M059J (cell line): ENCODE measurements around the gene EID1. TPM values are rescaled to one million over a fixed set of nuclear protein-coding genes. Genes with fewer than 3 reads are reported as not detected.

Source experiments
- DNase-seq: peaks from one replicate; pipeline ENCODE4 v3.0.0-alpha.2; 2012; ENCODE audit warnings: low read depth
- total RNA-seq: library from RNA; depleted of rRNA; stranded (reverse); fragments of >200 nt; shearing (Covaris generic); gene quantifications from 2 replicates; pipeline ENCODE4 v1.2.3, GENCODE V29; 2014

The EID1 gene
- total RNA-seq, 1 experiment from 2014 or later: 283 TPM

DNA sequence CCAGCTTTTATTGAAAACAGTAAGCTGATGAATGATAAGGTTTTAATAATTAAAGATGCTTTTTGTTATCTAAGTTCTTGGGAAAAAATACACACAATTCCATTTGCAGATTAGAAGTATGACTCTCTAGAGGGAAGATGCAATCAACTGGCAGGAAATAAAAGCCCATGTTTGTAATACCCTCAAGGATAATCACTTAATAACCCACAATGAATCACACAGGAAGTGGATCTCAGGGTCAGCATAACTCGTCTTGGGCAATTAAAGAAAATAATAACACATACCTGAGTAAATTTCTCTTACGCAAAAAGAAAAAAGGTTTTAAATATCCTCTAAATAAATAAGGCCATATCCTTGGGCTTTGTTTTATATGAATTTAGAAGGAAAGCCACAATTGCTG lies 9.4 kb upstream of the EID1 start:
- peak; percentile 91 for DNase-seq

DNA sequence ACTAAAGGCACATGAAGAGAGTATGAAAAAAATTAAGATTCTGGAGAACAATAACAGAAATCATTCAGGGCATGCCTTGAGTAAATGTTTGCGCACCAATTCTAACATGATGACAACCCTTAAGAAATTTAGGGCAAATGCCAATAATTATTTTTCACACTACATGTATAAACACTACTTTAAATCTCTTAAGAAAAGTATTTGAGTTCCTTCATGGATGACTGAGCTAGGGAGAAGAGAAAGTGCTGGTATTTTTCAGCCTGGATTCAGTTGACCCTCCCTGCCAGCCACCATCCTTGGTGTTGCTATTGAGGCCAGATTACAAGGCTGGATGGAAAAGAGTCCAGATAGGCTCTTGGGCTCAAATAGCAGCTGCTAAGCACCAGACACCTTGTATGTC lies 8.0 kb upstream of the EID1 start:
- no peak for DNase-seq

DNA sequence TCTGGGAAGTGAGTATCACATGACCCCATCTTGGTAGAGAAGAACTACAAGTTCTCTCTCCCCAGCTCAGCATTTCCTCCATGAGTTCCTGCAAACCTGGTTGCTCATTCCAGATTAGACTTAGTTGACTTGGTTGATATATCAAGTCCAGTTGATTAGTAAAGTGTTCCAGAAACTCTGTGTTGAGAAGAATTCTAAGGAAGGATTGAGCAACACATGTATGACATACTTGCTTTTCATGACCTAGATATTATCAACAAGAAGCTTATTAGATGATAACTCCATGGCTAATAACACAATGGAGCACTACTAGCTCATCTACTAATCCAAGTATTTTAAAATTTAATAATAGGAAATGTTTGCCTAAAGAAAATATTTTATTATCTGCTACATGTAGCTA lies 6.4 kb upstream of the EID1 start:
- DNase-seq: no peak

DNA sequence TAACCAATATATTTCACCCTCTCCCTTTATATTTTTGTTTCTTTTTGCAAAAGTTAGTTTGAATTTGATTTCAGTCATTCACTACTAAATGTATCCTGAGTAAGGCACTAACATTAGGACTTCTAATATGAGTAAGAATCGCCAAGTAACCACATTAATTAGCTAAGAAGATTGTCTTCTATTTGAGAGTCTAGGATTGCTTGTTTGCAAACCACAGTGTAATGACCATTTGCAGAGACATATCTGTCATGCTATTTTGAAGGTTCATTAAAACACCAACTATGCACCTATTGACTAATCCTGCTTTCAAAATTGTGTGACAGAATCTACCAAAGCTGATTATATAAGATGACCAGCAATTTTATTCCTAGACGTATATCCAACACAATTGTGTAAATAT lies 5.3 kb upstream of the EID1 start:
- DNase-seq: no peak

DNA sequence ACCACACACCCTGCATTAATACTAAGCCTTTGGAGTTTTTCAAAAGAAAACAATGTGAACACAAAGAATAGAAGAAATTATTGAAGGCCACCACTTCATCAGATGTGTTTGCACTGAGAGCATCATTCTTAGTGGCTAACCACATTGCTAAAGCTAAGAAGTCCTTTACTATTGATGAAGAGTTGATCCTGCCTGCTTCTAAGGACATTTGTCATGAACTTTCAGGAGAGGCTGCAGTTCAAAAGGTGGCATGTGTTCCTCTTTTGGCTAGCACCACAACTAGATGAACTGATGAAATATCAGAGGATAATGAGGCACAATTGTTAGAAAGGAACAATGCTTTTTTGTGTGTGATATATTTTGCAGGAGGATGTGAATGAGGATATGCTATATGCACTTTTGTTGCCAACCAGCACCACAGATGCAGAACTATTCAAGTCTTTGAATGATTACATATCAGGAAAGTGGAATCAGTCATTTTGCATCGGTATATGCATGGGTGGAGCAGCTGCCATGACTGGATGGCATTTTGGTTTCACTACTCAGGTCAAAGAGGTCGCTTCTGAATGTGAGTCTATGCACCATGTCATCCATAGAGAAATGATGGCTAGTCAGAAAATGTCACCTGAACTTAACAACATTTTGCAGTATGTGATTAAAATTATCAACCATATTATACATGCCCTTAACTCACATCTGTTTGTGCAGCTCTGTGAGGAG lies 2.5 kb upstream of the EID1 start:
- DNase-seq: no peak

DNA sequence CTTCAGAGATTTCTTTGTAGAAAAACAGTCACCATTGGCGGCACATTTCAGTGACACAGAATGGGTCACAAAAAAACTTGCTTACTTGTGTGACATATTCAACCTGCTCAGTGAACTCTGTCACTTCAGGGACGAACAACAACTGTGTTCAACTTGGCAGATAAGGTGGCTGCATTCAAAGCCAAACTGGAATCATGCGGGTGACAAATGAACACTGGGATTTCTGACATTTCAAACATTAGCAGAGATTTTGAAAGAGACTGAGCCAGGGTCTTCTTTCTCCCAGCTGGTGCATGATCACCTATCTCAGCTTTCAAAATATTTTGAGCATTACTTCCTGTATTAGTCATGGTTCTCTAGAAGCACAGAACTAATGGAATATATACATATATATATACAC lies 1.9 kb upstream of the EID1 start:
- DNase-seq: no peak

DNA sequence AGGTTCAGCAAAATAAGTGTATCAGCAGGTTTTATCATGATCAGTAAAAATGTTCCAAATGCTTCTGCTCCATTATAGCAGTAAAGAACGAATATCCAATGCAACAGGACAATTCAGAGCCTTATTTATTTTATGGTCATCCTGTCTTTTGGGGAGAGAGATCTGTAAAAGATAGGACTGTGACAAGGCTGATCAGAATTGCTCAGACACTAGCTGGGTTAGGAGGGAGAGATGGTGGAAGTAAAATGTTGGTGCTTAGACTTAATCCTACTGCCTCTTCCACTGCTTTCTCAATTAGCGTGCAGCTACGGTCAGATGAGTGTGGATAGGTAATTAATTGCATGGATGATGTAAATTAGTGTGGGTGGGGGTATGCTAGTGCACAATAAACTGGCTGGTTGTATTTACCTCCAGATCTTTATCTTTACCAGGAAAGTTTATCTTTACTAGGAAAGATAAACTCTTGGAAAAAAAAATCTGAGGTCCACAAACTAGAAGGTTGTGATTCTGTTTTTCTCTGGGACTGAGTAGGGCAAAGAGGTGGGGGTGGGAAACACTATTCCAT lies 2.2 kb downstream of the EID1 start:
- DNase-seq: no peak

DNA sequence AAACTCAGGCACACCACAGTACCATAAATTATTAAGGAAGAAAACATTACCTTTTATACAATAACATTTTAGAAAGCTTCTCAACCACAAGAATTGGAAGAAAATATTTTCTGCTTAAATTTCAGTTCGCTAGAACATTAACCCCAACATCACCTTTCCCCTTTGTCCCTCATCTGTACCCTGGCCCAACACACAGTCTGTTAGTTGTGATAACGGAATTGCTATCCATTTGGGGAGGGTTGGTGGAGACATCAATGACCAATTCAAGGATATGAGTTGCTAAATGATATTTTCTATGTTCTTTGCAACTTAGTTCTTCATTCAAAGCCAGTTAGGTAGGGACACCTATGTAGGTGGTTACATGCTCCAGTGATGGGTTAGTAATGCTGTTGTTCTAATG lies 5.8 kb downstream of the EID1 start:
- no peak for DNase-seq

DNA sequence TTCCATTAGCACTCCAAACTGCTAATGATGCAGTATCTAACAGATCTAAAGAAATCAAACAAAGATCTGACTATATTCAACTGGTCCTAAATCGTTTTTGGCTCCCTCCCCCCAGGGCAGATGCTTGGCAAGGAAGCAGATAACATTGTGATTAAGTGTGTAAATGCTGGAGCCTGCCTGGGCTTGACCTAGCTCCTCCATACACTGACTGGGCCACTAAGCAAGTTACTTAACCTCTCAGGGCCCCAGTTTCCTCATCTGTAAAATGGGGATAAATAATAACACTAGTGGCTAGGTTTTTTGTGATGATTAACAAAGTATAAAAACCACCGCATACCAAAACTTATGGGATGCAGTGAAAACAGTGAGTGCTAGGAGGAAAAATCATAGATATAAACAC lies 9.2 kb downstream of the EID1 start:
- no peak for DNase-seq

DNA sequence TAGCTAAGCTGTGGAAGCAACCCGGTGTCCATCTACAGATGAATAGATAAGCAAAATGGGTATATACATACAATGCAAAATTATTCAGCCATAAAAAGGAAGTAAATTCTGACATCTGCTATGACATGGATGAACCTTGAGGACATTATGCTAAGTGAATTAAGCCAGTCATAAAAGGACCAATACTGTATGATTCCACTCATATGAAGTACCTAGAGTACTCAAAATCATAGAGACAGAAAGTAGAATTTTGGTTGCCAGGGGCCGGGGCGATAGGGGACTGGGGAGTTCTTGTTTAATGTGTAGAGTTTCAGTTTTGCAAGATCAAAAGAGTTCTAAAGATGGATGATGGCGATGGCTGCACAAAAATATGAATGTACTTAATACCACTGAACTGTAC lies 10.3 kb downstream of the EID1 start:
- no peak for DNase-seq

DNA sequence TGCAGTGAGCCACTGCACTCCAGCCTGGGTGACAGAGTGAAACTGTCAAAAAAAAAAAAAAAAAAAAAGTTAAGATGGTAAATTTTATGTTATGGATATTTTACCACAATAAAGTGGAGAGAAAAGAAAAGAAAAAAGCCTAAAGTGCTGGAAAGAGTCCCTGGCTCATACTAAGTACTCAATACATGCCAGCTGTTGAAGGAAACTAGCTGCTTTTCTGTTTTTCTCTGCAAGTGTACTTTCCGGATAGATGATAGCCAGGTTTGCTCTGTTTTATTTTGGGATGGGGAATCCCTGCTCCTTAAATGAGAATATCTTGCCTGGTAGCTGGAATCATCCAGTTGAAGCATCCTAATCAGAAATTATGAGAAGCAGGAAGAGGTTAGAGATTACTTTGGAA lies 10.9 kb downstream of the EID1 start:
- DNase-seq: no peak

DNA sequence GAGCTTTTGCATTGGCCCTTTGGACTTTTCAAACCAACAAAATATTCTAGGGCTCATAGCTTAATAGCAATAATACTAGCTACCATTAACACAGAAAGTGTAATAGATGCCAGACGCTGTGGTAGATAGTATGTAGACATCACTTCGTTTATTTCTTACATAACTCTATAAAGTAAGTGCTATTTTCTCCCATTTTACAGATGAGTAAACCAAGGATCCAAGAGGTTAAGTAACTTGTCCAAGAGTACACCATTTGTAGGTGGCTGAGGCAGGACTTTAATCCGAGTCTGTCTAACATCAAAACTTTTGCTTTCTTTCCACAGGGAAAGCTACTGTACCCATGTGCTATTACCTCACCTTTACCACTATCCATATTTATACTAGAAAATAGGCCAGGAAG lies 12.0 kb downstream of the EID1 start:
- no peak for DNase-seq

DNA sequence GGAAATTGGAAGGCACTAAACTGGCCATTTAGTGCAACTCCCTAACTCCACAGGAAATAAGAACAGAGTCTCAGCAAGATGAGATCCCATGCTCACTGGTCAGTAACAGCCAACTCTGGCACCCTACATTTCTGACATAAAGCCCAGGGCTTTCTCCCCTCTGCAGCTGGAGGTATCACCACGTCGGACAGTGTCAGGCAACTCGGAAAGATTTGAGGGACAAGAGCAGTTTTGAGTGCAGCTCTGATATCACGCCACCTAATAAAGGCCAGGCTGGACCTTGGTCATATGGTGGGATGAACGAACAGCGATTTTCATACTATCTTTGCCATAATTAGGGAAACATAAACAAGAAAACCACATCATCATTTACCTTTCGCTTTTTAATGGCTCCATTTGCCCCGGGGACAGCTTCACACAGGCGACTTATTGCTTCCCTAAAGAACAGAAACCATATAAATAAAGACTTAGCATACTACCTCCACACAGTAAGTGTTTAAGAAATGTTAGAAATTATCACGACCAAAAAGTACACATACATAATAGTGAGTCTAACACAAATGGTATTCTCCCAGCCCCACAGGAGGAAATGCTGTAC lies 12.5 kb downstream of the EID1 start:
- no peak for DNase-seq

DNA sequence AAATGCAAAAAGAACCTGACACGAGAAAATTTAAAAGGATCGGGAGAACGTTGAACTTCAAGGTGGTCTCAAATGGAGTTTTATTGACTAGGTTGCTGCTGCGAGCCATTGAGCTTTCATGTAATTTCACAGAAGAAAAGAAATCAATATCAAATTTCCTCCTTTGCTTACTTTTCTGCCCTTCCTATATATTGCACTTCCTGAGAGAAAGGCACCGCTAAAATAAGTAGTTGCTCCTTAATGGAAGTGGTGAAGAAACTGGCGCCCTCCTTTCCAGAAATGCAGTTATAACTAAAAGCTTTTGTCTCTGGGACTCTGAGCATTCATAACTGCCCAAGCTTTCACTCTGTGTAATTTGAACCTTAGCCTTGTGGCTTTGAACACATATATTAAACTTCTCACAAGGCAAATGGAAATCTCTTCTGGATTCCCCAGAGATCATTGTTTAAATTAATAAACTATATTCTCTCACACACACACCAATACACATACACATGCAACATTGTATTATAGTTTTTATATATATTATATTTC lies 13.4 kb downstream of the EID1 start:
- no peak for DNase-seq

DNA sequence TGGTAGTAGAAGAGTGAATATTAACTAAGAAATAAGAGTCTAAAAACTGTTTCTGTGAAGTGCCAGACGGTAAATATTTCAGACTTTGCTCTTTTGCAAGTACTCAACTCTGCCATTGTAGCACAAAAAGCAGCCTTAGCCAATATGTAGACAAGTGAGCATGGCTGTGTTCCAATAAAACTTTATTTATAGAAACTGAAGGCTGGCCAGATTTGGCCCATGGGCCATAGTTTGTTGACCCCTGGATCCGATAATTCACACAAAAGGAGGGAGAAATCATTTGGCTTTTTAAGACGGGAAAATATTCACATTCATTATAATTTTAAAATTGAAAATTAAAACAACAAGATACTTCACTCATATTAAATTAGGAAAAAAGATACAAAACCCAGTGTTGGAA lies 15.4 kb downstream of the EID1 start:
- no peak for DNase-seq

DNA sequence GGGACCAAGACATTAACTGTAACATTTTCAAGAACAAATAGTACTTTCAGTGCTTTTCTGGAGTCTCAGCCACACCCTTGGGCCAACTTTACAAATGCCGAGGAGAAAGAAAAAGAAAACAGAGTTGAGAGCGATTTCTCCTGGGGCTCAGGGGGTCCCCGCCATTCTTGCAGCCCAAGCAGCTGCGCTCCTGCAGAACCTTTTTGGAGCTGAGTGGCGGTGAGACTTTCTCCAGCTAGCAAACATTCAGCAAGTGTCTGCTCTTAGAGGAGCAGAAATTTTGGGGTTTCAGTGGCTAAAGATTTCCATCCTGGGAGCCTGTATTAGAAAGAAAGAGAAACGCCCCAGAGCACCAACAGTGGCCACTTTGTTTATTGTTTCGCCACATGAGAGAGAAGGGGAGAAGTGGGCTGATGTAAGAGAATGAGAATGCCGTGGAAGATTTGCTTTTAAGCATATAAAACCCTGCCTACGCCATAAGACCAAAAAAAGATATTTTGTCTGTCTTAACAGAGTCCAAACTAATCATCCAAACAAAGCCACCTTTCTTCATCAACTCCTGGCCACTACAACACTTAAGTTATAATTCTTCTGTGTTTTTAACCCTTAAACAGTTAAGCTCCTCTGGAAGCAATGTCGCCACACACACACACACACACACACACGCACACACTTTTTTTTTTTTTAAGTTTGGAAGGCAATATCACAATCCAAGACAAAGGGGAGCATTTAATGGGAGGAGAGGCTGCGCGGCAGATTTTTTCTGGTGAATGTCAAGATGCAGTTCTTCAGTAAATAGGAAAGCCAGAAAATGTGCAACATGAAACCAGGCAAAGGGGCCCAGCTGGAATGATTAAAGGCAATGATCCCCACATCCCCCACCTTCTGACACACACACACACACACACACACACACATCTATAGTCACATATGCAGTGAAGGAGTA lies 19.2 kb downstream of the EID1 start:
- peak; percentile 65 for DNase-seq

DNA sequence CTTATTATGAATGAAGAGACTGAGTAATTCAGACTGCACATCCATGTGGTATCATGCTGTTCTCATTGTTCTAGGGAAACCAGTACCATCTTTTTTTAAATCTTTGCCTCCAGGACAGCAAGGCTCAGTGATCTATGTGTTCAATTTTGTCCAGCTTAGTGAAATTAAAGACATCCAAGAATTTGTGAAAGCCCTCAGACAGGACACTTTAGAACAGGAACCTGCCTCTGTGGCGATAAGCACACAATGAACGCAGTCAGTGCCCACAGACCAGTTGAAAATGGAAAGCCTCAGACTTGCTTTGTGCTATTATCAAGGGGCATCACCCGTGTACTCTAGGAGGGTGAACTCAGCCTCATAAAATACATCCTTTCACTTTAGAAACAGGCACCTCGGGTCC lies 20.1 kb downstream of the EID1 start:
- no peak for DNase-seq

DNA sequence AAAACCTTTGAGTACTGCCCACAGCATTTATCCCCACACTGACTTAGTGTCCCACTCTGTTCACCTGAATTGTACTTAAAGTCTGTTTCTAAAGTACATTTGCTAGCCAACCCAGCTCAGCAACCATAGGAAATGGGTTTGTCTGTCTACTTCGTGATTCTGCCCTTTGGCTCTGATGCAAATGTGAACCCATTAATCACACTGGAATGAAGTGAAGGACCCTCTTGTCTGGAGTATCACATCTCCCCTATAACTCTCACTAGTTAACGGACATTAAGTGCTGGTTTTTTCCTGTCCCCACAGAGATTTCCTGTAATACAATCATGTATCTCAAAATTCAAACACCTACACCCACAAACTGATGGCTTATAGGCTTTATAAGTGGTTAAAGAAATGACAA lies 20.5 kb downstream of the EID1 start:
- DNase-seq: no peak

DNA sequence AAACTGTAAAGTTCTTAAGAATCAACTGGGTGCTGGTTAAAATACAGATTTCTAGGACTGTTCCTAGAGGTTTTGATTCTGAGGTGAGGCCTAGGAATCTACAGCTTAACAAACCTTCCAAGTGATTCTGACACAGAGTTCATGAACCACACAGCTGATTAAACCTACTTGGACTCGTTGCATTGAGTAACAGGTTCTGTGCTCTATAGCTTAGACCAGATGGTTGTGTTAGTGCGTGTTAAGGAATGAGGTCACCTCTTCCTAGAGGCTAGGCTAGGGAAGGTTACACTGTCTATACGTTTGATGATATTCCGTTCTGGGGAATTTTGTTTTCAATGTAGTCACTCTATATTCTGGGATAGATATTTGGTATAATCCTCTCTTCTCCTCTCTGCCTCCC lies 21.9 kb downstream of the EID1 start:
- no peak for DNase-seq

DNA sequence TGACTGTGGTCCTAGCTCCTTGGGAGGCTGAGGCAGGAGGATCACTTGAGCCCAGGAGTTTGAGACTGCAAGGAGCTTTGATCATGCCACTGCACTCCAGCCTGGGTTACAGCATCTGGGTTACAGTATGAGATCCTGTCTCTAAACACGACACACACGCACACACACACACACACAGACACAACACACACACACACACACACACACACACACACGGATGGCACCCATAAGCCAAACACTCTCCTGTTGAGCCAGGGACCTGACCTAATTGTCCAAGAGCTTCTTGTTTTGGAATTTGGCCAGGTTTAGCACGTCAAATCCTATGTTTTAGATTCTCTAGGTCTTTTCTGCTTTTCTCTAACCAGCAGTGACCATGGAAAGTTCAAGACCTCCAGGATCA lies 26.8 kb downstream of the EID1 start:
- DNase-seq: no peak

DNA sequence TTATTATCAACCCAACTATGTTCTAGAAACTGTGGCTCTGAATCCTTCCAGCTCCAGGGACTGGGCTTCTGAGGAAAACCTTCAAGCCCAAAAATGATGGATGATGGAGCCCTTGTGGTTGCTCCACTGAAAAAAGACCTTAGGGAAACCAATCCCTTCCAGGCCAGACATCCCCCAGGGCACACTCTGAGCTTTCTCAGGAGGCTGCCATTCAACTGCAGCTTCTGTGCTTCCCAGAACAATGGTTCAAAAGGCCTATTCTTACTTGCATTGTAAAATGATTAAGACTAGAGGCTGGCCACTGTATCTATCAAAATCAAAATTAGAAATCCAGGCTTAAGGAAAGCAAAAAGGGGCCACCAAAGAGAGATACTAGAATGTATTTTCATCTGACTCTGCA lies 27.3 kb downstream of the EID1 start:
- no peak for DNase-seq

DNA sequence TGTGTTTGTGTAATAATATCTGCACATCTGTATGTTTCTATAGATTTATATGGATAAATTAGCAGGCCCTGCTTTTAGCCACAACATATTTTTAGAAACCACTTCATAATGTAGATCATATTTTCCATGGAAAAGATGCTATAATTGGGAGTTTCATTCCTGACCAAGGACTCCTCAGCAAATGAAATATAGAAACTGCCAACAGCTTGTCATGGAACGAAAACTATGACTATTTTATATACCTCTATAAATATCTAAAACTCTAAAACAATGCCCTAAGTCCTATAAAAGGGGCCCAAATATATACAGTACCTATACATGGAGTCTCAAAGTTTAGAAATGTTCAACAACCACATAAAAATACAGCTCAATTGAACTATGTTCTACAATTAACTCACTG lies 27.9 kb downstream of the EID1 start:
- no peak for DNase-seq
